Measurements from ENCODE around the gene SMC6.

The SMC6 gene

GRCh38 chr2:17793296-17793695 is 39.7 kb upstream of the SMC6 start:
- no peak for TF ChIP-seq FOXP2 (optimal IDR thresholded peaks at IDR 0.05; ENCODE audit: borderline replicate concordance, extremely low read depth, extremely low read length, insufficient read depth)
- TF ChIP-seq, protein P1, sequence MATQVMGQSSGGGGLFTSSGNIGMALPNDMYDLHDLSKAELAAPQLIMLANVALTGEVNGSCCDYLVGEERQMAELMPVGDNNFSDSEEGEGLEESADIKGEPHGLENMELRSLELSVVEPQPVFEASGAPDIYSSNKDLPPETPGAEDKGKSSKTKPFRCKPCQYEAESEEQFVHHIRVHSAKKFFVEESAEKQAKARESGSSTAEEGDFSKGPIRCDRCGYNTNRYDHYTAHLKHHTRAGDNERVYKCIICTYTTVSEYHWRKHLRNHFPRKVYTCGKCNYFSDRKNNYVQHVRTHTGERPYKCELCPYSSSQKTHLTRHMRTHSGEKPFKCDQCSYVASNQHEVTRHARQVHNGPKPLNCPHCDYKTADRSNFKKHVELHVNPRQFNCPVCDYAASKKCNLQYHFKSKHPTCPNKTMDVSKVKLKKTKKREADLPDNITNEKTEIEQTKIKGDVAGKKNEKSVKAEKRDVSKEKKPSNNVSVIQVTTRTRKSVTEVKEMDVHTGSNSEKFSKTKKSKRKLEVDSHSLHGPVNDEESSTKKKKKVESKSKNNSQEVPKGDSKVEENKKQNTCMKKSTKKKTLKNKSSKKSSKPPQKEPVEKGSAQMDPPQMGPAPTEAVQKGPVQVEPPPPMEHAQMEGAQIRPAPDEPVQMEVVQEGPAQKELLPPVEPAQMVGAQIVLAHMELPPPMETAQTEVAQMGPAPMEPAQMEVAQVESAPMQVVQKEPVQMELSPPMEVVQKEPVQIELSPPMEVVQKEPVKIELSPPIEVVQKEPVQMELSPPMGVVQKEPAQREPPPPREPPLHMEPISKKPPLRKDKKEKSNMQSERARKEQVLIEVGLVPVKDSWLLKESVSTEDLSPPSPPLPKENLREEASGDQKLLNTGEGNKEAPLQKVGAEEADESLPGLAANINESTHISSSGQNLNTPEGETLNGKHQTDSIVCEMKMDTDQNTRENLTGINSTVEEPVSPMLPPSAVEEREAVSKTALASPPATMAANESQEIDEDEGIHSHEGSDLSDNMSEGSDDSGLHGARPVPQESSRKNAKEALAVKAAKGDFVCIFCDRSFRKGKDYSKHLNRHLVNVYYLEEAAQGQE (IDR thresholded peaks at IDR 0.05; ENCODE audit: insufficient read depth in 1 of 2, low read depth in 2 of 2, low read length in 2 of 2), result no peak
- TF ChIP-seq TAF1 (IDR thresholded peaks at IDR 0.05; ENCODE audit: borderline replicate concordance, insufficient read depth, low read length), result no peak
- TF ChIP-seq POLR2AphosphoS5 (IDR thresholded peaks at IDR 0.05; ENCODE audit: low read depth, low read length), result no peak
- TF ChIP-seq SIN3A (IDR thresholded peaks at IDR 0.05; ENCODE audit: borderline replicate concordance, insufficient read depth, low read length), result no peak

GRCh38 chr2:17792515-17792914 is 38.9 kb upstream of the SMC6 start:
- TF ChIP-seq, protein P1 (IDR thresholded peaks at IDR 0.05; ENCODE audit: insufficient read depth in 1 of 2, low read depth in 2 of 2, low read length in 2 of 2), result no peak
- TF ChIP-seq SIN3A (IDR thresholded peaks at IDR 0.05; ENCODE audit: borderline replicate concordance, insufficient read depth, low read length) (no peak), FOXP2 (optimal IDR thresholded peaks at IDR 0.05; ENCODE audit: borderline replicate concordance, extremely low read depth, extremely low read length, insufficient read depth) (no peak), TAF1 (IDR thresholded peaks at IDR 0.05; ENCODE audit: borderline replicate concordance, insufficient read depth, low read length) (no peak), POLR2AphosphoS5 (IDR thresholded peaks at IDR 0.05; ENCODE audit: low read depth, low read length) (no peak)

DNA sequence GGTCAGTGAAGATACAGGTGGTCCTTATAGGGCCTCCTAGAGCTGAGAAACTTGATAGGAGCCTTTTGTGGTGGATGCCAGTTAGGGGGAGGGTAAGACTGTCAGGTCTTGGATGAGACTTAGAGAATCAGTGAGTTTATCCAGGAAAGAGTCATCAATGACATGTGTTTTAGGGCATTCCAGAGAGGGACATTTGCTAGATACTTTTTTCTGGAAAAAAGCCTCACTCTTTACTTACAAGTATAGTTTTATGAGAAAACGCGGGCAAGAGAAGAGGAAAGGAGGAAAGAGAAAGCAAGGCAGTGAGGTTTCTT is 38.2 kb upstream of the SMC6 start:
- no peak for TF ChIP-seq FOXP2 (optimal IDR thresholded peaks at IDR 0.05; ENCODE audit: borderline replicate concordance, extremely low read depth, extremely low read length, insufficient read depth)
- no peak for TF ChIP-seq TAF1 (IDR thresholded peaks at IDR 0.05; ENCODE audit: borderline replicate concordance, insufficient read depth, low read length)
- TF ChIP-seq SIN3A (IDR thresholded peaks at IDR 0.05; ENCODE audit: borderline replicate concordance, insufficient read depth, low read length), result no peak
- TF ChIP-seq, protein P1 (IDR thresholded peaks at IDR 0.05; ENCODE audit: insufficient read depth in 1 of 2, low read depth in 2 of 2, low read length in 2 of 2), result no peak
- TF ChIP-seq POLR2AphosphoS5 (IDR thresholded peaks at IDR 0.05; ENCODE audit: low read depth, low read length), result no peak

DNA sequence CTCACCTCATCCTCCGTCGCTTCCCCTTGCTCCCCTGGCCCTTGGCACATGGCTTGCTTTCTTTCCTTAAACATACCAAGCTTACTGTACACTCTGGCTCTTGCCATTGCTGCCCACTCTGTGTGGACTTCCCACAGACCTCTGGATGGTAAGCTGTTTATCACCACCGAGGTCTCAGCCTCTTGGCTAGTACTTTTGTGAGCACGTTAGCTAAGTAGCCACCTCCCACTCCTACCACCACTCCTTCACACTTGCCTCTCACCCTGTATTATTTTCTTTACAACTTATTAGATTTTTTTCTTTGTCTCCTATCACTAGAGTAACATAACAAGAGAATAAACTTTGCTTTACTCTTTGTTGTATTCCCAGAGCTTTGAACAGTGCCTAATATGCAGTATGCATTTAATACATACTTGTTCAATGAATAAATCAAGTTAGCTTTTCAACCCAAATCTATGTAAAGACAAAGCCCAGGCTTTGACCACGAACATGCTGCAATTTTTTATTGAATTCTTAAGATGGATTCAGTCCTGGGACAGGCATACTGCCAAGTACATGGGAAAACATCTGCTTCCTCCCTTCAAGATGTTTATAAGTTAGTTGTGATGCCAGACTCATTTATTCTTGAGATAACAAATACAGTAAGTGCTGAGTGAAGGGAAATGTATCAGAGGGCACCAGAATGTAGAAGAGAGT is 37.7 kb upstream of the SMC6 start:
- TF ChIP-seq FOXP2 (optimal IDR thresholded peaks at IDR 0.05; ENCODE audit: borderline replicate concordance, extremely low read depth, extremely low read length, insufficient read depth), result no peak
- no peak for TF ChIP-seq POLR2AphosphoS5 (IDR thresholded peaks at IDR 0.05; ENCODE audit: low read depth, low read length)
- TF ChIP-seq, protein P1 (IDR thresholded peaks at IDR 0.05; ENCODE audit: insufficient read depth in 1 of 2, low read depth in 2 of 2, low read length in 2 of 2), result no peak
- TF ChIP-seq SIN3A (IDR thresholded peaks at IDR 0.05; ENCODE audit: borderline replicate concordance, insufficient read depth, low read length), result no peak
- TF ChIP-seq TAF1 (IDR thresholded peaks at IDR 0.05; ENCODE audit: borderline replicate concordance, insufficient read depth, low read length), result no peak
